GM19193 (cell line): ENCODE data around the gene CYB5A.

Source experiments
- POLR2A ChIP-seq: IDR thresholded peaks from 4 replicates; pipeline ENCODE4 v1.6.1; 2011; ENCODE audit not compliant: insufficient read depth, insufficient read length; ENCODE audit errors: extremely low read depth

The CYB5A gene

GRCh38 chr18:74291771-74292540 is at the start of gene CYB5A:
Gene CYB5A (minus strand): TSS chr18:74291963. CDS start chr18:74291875, 88 bp downstream.
- peak; percentile 67 for TF ChIP-seq POLR2A

- no peak for TF ChIP-seq POLR2A
These were observed 46.1 kb upstream of the CYB5A start for GRCh38 chr18:74337912-74338309.

- no peak for TF ChIP-seq POLR2A
These were observed 45.6 kb upstream of the CYB5A start for GRCh38 chr18:74337155-74337911.

- no peak for TF ChIP-seq POLR2A
These were observed 44.9 kb upstream of the CYB5A start for GRCh38 chr18:74336656-74337055.

DNA sequence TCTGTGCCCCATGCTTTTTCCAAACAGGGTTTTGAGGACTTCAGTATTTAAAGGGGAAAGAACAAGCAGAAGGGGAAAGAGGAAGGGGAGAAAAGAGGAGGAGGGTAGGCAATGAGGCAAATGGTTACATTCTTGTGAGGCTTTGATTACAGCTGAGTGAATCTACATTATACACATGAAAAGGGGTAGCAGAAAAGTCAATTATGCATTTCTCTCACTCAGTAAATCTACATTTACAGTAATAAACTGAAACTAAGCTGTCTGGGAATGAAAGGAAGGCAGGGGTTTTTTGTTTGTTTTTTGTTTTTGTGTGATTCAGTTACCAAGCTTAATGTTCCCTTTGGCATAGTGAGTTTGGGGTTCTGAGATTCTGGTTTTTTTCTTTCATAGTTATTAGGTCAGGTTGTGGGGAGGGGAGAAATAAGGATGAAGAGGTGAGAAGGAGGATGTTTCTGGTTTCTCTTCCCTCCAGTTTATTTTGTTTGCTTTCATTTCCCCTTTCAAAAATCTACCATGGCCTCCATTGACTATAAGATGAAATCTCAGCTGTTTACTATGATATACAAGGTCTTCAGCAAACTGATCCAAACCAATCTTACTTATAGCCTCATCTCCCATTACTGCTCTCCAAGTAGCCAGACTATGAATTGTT is 42.6 kb upstream of the CYB5A start:
- TF ChIP-seq POLR2A: no peak

GRCh38 chr18:74333091-74333490 is 41.3 kb upstream of the CYB5A start:
- TF ChIP-seq POLR2A: no peak

DNA sequence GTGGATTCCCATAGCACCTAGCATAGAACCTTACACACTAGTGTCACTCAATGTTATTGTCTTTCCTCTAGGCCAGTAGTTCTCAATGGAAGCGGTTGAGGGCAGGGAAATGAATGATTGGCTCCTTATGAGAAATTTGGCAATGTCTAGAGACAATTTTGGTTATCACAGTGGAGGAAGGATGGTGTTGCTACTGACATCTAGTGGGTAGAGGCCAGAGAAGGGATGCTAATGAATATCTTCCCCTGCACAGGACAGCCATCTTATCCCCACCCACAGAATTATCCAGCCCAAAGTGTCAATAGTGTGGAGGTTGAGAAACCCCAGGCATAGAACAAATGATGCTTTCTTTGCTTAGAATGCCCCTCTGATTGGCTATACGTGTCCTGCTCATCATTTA is 39.6 kb upstream of the CYB5A start:
- no peak for TF ChIP-seq POLR2A

DNA sequence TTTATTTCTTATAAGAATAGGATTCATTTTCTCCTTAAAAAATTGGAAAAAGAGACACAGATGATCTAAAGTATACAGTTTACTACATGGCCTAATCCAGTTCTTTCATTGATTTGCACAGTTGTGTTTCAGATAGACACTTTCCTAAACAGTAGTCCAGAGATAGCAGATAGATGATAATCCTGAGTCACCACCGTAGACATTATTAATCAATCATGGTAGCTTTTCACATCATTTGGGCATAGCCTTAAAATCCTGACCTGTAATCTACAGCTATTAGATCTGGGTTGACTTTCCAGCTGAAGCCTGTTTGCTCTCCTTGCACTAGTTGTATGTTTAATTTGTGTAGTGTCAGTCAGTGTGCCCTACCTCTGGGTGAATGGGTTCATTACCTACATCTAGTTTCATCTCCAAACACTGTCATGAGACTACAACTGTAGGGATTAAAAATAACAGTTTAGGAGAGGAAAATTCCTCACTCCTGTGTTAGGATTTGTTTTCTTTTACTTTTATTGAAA is 38.0 kb upstream of the CYB5A start:
- no peak for TF ChIP-seq POLR2A

GRCh38 chr18:74328206-74328605 is 36.4 kb upstream of the CYB5A start:
- no peak for TF ChIP-seq POLR2A

GRCh38 chr18:74326231-74326630 is 34.5 kb upstream of the CYB5A start:
- no peak for TF ChIP-seq POLR2A

DNA sequence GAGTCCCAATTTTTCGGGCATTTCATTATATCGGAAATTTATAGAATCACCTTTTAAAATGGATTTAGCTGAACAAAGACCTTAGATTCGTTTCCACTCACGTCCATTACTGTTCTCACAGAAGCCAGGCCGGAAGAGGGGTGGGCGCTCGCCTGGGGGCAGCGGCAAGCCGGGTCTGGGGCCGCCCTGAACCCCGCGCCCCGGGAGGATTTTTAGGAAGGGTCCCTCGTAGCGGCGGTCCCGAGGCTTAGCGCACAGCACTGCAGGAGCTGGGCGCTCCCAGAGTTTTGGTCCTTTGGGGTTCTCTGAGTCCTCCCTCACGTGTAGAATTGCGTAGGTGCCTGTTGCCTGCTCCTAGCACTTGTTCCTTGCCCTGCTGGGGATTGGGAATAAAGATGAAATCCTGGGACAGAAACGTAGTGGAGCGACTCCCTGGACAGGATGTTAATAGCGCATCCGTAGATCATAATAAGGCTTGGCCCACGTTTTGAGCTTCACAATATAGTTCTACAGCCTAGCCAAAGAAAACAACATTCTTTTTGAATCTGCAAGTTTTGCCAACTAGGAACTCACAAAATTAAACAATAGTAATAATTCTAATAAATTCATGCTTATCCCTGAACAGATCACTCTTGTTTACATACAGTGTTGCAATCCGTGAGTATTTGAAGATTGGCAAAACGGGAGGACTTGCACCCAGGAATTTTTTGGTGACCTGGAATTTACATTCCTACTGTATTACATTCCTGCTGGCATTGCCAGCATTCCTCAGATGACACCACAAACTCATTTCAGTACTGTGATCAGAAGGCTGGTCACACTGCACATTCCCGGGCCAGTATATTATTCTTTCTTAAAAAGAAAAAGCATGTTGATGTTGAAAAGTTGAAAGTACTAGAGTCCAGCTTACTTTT is 24.8 kb upstream of the CYB5A start:
- TF ChIP-seq POLR2A: no peak

DNA sequence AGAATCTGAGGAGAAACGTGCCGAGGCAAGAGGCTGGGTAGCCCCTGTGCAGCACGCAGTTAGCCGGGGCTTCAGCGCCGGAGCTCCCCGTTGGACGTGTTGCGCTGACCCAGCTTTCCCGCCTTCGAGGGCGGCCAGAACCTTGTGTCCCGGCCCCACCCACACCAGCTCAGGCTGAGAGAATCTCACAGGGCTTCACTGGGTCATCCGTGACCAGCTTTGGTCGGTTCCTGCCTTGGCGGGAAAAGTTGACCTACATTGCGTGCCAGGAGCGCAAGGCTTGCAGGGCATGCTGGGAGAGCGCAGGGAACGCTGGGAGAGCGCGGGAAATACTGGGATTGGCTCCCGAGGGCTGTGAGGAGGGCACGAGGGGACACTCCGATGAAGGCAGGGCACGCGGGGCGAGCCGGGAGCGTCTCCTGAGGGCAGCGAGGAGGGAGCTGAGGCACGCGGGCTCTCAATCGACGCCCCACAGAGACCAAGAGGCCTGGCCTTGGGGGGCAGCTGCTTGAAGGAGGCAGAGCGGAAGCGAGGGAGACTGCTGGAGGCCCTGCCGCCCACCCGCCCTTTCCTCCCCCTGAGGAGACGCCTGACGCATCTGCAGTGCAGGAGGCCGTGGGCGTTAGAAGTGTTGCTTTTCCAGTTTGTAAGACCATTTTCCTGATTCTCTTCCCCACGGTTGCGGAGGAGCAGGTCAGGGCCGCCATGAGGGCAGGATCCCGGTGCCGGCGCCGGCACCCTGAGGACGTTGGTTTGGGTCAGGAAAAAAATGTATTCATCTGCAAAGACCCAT is 23.9 kb upstream of the CYB5A start, which contains the start of gene C18orf63:
TSS of gene C18orf63 (plus strand) at position 376 of the 793 bp plus-strand sequence. CDS start 2,027 bp downstream, outside the sequence.
- TF ChIP-seq POLR2A: no peak

- no peak for TF ChIP-seq POLR2A
These were observed 23.1 kb upstream of the CYB5A start for GRCh38 chr18:74314759-74315463.
